ENCODE measurements around the gene HIPK1.
A peak's percentile ranks its signal among the peaks of the same experiment; 100 is the strongest.

Gene HIPK1

GRCh38 chr1:113913312-113913668 lies 15.8 kb upstream of the HIPK1 start:
- DNase-seq (ENCODE audit: low read depth in 3 of 3, low spot score in 1 of 3), result no peak

GRCh38 chr1:113913887-113914664 lies 15.0 kb upstream of the HIPK1 start:
- DNase-seq (ENCODE audit: low read depth in 3 of 3, low spot score in 1 of 3), result no peak

GRCh38 chr1:113916974-113917373 lies 12.2 kb upstream of the HIPK1 start:
- no peak for DNase-seq (ENCODE audit: low read depth in 3 of 3, low spot score in 1 of 3)

- DNase-seq (ENCODE audit: low read depth in 3 of 3, low spot score in 1 of 3), result no peak
These were observed 11.6 kb upstream of the HIPK1 start for GRCh38 chr1:113917400-113918082.

- DNase-seq (ENCODE audit: low read depth in 3 of 3, low spot score in 1 of 3), result no peak
These were observed 10.9 kb upstream of the HIPK1 start for GRCh38 chr1:113918243-113918642.

GRCh38 chr1:113922957-113923356 lies 6.2 kb upstream of the HIPK1 start:
- DNase-seq (ENCODE audit: low read depth in 3 of 3, low spot score in 1 of 3), result no peak

- no peak for DNase-seq (ENCODE audit: low read depth in 3 of 3, low spot score in 1 of 3)
These were observed 4.7 kb upstream of the HIPK1 start for GRCh38 chr1:113924473-113924872.

GRCh38 chr1:113928187-113928930 lies 765 bp upstream of the HIPK1 start:
- no peak for DNase-seq (ENCODE audit: low read depth in 3 of 3, low spot score in 1 of 3)

- peak; percentile 29 to 43 (median 35) for DNase-seq (ENCODE audit: low read depth in 3 of 3, low spot score in 1 of 3)
These were observed 800 bp downstream of the HIPK1 start for GRCh38 chr1:113929750-113930498.

GRCh38 chr1:113930499-113931161 lies 1.5 kb downstream of the HIPK1 start:
- peak in 2 of 3 donors; percentile 35 to 53 for DNase-seq (ENCODE audit: low read depth in 3 of 3, low spot score in 1 of 3)

GRCh38 chr1:113931451-113931851 lies 2.3 kb downstream of the HIPK1 start:
- no peak for DNase-seq (ENCODE audit: low read depth in 3 of 3, low spot score in 1 of 3)

GRCh38 chr1:113934006-113934405 lies 4.9 kb downstream of the HIPK1 start:
- DNase-seq (ENCODE audit: low read depth in 3 of 3, low spot score in 1 of 3), result no peak

- DNase-seq (ENCODE audit: low read depth in 3 of 3, low spot score in 1 of 3), result no peak
These were observed 5.5 kb downstream of the HIPK1 start for GRCh38 chr1:113934511-113935055.

- no peak for DNase-seq (ENCODE audit: low read depth in 3 of 3, low spot score in 1 of 3)
These were observed 6.1 kb downstream of the HIPK1 start for GRCh38 chr1:113935176-113935575.

GRCh38 chr1:113935970-113936369 lies 6.8 kb downstream of the HIPK1 start:
- DNase-seq (ENCODE audit: low read depth in 3 of 3, low spot score in 1 of 3), result no peak

GRCh38 chr1:113937146-113937545 lies 8.0 kb downstream of the HIPK1 start:
- no peak for DNase-seq (ENCODE audit: low read depth in 3 of 3, low spot score in 1 of 3)

- DNase-seq (ENCODE audit: low read depth in 3 of 3, low spot score in 1 of 3), result no peak
These were observed 9.1 kb downstream of the HIPK1 start for GRCh38 chr1:113938192-113938591.

GRCh38 chr1:113940365-113941244 lies 11.5 kb downstream of the HIPK1 start:
- DNase-seq (ENCODE audit: low read depth in 3 of 3, low spot score in 1 of 3), result no peak

GRCh38 chr1:113941245-113941559 lies 12.1 kb downstream of the HIPK1 start:
- no peak for DNase-seq (ENCODE audit: low read depth in 3 of 3, low spot score in 1 of 3)

GRCh38 chr1:113942527-113942926 lies 13.4 kb downstream of the HIPK1 start:
- DNase-seq (ENCODE audit: low read depth in 3 of 3, low spot score in 1 of 3), result no peak
